T-helper 2 cell (primary cell): ENCODE data around the gene REC114.
A peak's percentile ranks its signal among the peaks of the same experiment; 100 is the strongest.
"Not testable (repeated sequence)": the region's sequence is repeated elsewhere in the genome, so short reads cannot be mapped to it uniquely, and the experiment has no call there.

Experiments
- DNase-seq, 5 experiments: peaks; one replicate each; pipeline versions ENCODE4 v3.0.0 to v3.0.0-alpha.2; 2012 to 2022

Gene REC114

GRCh38 chr15:73538123-73538522 lies 95.2 kb downstream of the REC114 start:
- DNase-seq = no peak

- no peak for DNase-seq
Observed at GRCh38 chr15:73538563-73539211, 95.7 kb downstream of the REC114 start.

GRCh38 chr15:73539212-73540128 lies 96.5 kb downstream of the REC114 start:
- DNase-seq = no peak

GRCh38 chr15:73540161-73540560 lies 97.2 kb downstream of the REC114 start:
- no peak for DNase-seq

GRCh38 chr15:73541479-73541878 lies 98.5 kb downstream of the REC114 start:
- no peak for DNase-seq

GRCh38 chr15:73548925-73549324 lies 106.0 kb downstream of the REC114 start:
- not testable (repeated sequence) for DNase-seq

- no peak for DNase-seq
Observed at GRCh38 chr15:73550190-73550589, 107.2 kb downstream of the REC114 start.

GRCh38 chr15:73555080-73555479 lies 112.1 kb downstream of the REC114 start:
- no peak for DNase-seq

GRCh38 chr15:73558529-73558928 lies 115.6 kb downstream of the REC114 start:
- no peak for DNase-seq

- peak in 2 of 5 experiments; percentile 2 to 66 for DNase-seq
Observed at GRCh38 chr15:73560501-73561117, 117.6 kb downstream of the REC114 start.

- no peak for DNase-seq
Observed at GRCh38 chr15:73564255-73564654, 121.3 kb downstream of the REC114 start.

- DNase-seq = no peak
Observed at GRCh38 chr15:73567020-73567419, 124.1 kb downstream of the REC114 start.

- DNase-seq = no peak
Observed at GRCh38 chr15:73568564-73569280, 125.8 kb downstream of the REC114 start.

GRCh38 chr15:73569361-73569760 lies 126.4 kb downstream of the REC114 start:
- no peak for DNase-seq

- DNase-seq = no peak
Observed at GRCh38 chr15:73570355-73571032, 127.5 kb downstream of the REC114 start.

GRCh38 chr15:73571346-73571745 lies 128.4 kb downstream of the REC114 start:
- DNase-seq = no peak

- DNase-seq = no peak
Observed at GRCh38 chr15:73572296-73572695, 129.3 kb downstream of the REC114 start.

- DNase-seq = no peak
Observed at GRCh38 chr15:73573037-73573436, 130.1 kb downstream of the REC114 start.

- no peak for DNase-seq
Observed at GRCh38 chr15:73573572-73573971, 130.6 kb downstream of the REC114 start.

GRCh38 chr15:73575636-73576247 lies 132.8 kb downstream of the REC114 start:
- DNase-seq = peak in 1 of 5 experiments; percentile 12

GRCh38 chr15:73577593-73577992 lies 134.6 kb downstream of the REC114 start:
- not testable (repeated sequence) for DNase-seq

GRCh38 chr15:73578026-73578425 lies 135.1 kb downstream of the REC114 start:
- DNase-seq = no peak
